ENCODE measurements around the gene MGAT1.

The MGAT1 gene

DNA sequence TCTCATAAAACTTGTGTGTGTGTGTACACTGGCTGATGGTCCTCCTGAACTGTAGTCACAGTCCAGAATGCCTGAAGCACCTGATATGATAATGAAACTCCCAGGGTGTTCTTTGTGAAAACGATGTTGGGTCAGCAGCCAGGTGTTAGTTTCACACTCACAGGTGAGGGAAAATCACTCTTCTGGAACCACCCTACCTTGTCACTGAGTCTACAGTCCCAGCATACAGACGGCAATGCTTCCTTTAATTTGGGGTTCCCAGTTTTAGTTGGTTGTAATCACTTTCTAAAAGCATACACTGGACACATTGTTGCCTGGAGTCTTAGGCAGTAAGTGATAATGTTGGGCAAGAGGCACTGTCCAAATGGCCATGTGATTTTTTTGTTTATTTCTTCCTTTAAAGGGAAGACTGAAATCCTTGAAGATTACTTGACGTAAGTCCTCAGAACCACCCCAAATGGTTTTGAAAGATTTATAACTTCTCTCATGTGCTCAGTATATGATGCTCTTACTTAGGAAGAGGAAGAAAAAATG, 18.2 kb upstream of the MGAT1 start (continued):
- TF ChIP-seq, protein P1, sequence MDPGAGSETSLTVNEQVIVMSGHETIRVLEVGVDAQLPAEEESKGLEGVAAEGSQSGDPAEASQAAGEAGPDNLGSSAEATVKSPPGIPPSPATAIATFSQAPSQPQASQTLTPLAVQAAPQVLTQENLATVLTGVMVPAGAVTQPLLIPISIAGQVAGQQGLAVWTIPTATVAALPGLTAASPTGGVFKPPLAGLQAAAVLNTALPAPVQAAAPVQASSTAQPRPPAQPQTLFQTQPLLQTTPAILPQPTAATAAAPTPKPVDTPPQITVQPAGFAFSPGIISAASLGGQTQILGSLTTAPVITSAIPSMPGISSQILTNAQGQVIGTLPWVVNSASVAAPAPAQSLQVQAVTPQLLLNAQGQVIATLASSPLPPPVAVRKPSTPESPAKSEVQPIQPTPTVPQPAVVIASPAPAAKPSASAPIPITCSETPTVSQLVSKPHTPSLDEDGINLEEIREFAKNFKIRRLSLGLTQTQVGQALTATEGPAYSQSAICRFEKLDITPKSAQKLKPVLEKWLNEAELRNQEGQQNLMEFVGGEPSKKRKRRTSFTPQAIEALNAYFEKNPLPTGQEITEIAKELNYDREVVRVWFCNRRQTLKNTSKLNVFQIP (CRISPR knock-in tag; IDR thresholded peaks at IDR 0.05; ENCODE audit: borderline replicate concordance, low read depth), result no peak
- TF ChIP-seq TCF4 (CRISPR knock-in tag; IDR thresholded peaks at IDR 0.05; ENCODE audit: borderline replicate concordance), result no peak
- TF ChIP-seq ZC3H10 (CRISPR knock-in tag; IDR thresholded peaks at IDR 0.05), result no peak
- TF ChIP-seq ISL1 (CRISPR knock-in tag; IDR thresholded peaks at IDR 0.05), result no peak
- no peak for TF ChIP-seq ZFP30 (CRISPR knock-in tag; IDR thresholded peaks at IDR 0.05)
- no peak for TF ChIP-seq ZNF8 (CRISPR knock-in tag; IDR thresholded peaks at IDR 0.05)
- TF ChIP-seq CREB5 (CRISPR knock-in tag; IDR thresholded peaks at IDR 0.05; ENCODE audit: low read depth), result no peak
- TF ChIP-seq, protein P2, sequence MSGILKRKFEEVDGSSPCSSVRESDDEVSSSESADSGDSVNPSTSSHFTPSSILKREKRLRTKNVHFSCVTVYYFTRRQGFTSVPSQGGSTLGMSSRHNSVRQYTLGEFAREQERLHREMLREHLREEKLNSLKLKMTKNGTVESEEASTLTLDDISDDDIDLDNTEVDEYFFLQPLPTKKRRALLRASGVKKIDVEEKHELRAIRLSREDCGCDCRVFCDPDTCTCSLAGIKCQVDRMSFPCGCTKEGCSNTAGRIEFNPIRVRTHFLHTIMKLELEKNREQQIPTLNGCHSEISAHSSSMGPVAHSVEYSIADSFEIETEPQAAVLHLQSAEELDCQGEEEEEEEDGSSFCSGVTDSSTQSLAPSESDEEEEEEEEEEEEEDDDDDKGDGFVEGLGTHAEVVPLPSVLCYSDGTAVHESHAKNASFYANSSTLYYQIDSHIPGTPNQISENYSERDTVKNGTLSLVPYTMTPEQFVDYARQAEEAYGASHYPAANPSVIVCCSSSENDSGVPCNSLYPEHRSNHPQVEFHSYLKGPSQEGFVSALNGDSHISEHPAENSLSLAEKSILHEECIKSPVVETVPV (CRISPR knock-in tag; IDR thresholded peaks at IDR 0.05), result no peak

GRCh38 chr5:180818677-180819341, 16.2 kb upstream of the MGAT1 start:
- ATAC-seq, result no peak
- TF ChIP-seq ZNF8 (CRISPR knock-in tag; IDR thresholded peaks at IDR 0.05) (no peak), CSDC2 (CRISPR knock-in tag; IDR thresholded peaks at IDR 0.05) (no peak), ZC3H10 (CRISPR knock-in tag; IDR thresholded peaks at IDR 0.05) (no peak), TCF4 (CRISPR knock-in tag; IDR thresholded peaks at IDR 0.05; ENCODE audit: borderline replicate concordance) (no peak)

- ATAC-seq, result no peak
- TF ChIP-seq RARB (CRISPR knock-in tag; IDR thresholded peaks at IDR 0.05) (no peak), ZNF70 (CRISPR knock-in tag; IDR thresholded peaks at IDR 0.05) (no peak), SNAI2 (CRISPR knock-in tag; IDR thresholded peaks at IDR 0.05) (no peak), ARNTL (CRISPR knock-in tag; IDR thresholded peaks at IDR 0.05; ENCODE audit: borderline replicate concordance, low read depth) (no peak), ZFP30 (CRISPR knock-in tag; IDR thresholded peaks at IDR 0.05) (no peak), BACH2 (CRISPR knock-in tag; IDR thresholded peaks at IDR 0.05; ENCODE audit: borderline replicate concordance) (no peak), ESRRG (CRISPR knock-in tag; IDR thresholded peaks at IDR 0.05) (no peak), PPARA (CRISPR knock-in tag; IDR thresholded peaks at IDR 0.05; ENCODE audit: borderline replicate concordance) (no peak)
- TF ChIP-seq, protein P3, sequence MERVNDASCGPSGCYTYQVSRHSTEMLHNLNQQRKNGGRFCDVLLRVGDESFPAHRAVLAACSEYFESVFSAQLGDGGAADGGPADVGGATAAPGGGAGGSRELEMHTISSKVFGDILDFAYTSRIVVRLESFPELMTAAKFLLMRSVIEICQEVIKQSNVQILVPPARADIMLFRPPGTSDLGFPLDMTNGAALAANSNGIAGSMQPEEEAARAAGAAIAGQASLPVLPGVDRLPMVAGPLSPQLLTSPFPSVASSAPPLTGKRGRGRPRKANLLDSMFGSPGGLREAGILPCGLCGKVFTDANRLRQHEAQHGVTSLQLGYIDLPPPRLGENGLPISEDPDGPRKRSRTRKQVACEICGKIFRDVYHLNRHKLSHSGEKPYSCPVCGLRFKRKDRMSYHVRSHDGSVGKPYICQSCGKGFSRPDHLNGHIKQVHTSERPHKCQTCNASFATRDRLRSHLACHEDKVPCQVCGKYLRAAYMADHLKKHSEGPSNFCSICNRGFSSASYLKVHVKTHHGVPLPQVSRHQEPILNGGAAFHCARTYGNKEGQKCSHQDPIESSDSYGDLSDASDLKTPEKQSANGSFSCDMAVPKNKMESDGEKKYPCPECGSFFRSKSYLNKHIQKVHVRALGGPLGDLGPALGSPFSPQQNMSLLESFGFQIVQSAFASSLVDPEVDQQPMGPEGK (CRISPR knock-in tag; IDR thresholded peaks at IDR 0.05; ENCODE audit: borderline replicate concordance), result no peak
- TF ChIP-seq, protein P4, sequence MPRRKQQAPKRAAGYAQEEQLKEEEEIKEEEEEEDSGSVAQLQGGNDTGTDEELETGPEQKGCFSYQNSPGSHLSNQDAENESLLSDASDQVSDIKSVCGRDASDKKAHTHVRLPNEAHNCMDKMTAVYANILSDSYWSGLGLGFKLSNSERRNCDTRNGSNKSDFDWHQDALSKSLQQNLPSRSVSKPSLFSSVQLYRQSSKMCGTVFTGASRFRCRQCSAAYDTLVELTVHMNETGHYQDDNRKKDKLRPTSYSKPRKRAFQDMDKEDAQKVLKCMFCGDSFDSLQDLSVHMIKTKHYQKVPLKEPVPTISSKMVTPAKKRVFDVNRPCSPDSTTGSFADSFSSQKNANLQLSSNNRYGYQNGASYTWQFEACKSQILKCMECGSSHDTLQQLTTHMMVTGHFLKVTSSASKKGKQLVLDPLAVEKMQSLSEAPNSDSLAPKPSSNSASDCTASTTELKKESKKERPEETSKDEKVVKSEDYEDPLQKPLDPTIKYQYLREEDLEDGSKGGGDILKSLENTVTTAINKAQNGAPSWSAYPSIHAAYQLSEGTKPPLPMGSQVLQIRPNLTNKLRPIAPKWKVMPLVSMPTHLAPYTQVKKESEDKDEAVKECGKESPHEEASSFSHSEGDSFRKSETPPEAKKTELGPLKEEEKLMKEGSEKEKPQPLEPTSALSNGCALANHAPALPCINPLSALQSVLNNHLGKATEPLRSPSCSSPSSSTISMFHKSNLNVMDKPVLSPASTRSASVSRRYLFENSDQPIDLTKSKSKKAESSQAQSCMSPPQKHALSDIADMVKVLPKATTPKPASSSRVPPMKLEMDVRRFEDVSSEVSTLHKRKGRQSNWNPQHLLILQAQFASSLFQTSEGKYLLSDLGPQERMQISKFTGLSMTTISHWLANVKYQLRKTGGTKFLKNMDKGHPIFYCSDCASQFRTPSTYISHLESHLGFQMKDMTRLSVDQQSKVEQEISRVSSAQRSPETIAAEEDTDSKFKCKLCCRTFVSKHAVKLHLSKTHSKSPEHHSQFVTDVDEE (CRISPR knock-in tag; IDR thresholded peaks at IDR 0.05), result no peak
Observed at GRCh38 chr5:180817893-180818674, 15.5 kb upstream of the MGAT1 start.
